MCF 10A (cell line): ENCODE results near the gene SBF2. TPM values are rescaled to one million over a fixed set of nuclear protein-coding genes. Genes with fewer than 3 reads are reported as not detected.
"Not testable (repeated sequence)": the region's sequence is repeated elsewhere in the genome, so short reads cannot be mapped to it uniquely, and the experiment has no call there.

Experiments
- BruUV-seq: library from RNA; stranded (reverse); fragments of 400-500 nt; replicated peaks from 2 replicates; lab custom pipeline; 2021; lab: Mats Ljungman, UMichigan
- CTCF ChIA-PET: fragments of 300-600 bp; sonication (Branson Sonifier 250); formaldehyde crosslinking; extraction: SDS; loops from one replicate; lab custom pipeline; 2021; ENCODE audit warnings: antibody characterized with exemption, inconsistent platforms; lab: Yijun Ruan, JAX
- POLR2A ChIA-PET: fragments of 300-600, 350-650 bp; sonication (Branson Sonifier 250); formaldehyde crosslinking; extraction: SDS; loops from one replicate; lab custom pipeline; 2020; ENCODE audit warnings: antibody characterized with exemption, inconsistent platforms; lab: Yijun Ruan, JAX
- DNase-seq: peaks from one replicate; pipeline ENCODE4 v3.0.0-alpha.2; 2018; ENCODE audit not compliant: unreplicated experiment
- H3K27ac Mint-ChIP-seq: one replicate; pipeline ENCODE4 v1.8.0; 2022; ENCODE audit warnings: mild to moderate bottlenecking, low read depth, mixed read lengths; ENCODE audit not compliant: unreplicated experiment
- H3K27me3 Mint-ChIP-seq: one replicate; pipeline ENCODE4 v1.8.0; 2022; ENCODE audit warnings: mixed read lengths; ENCODE audit not compliant: insufficient read depth, unreplicated experiment
- H3K36me3 Mint-ChIP-seq: one replicate; pipeline ENCODE4 v1.8.0; 2022; ENCODE audit warnings: mild to moderate bottlenecking, moderate library complexity, mixed read lengths; ENCODE audit not compliant: insufficient read depth, unreplicated experiment
- H3K4me1 Mint-ChIP-seq: one replicate; pipeline ENCODE4 v1.8.0; 2022; ENCODE audit warnings: mixed read lengths; ENCODE audit not compliant: insufficient read depth, unreplicated experiment
- H3K4me3 Mint-ChIP-seq: one replicate; pipeline ENCODE4 v1.8.0; 2022; ENCODE audit warnings: mild to moderate bottlenecking, moderate library complexity, mixed read lengths; ENCODE audit not compliant: unreplicated experiment
- H3K9me3 Mint-ChIP-seq: one replicate; pipeline ENCODE4 v1.8.0; 2022; ENCODE audit warnings: mixed read lengths; ENCODE audit not compliant: unreplicated experiment
- intact Hi-C: fragments of 100-400 bp; cut with micrococcal nuclease; formaldehyde crosslinking; loops from 2 replicates; pipeline ENCODE4 v1.14.1; 2022
- total RNA-seq: library from RNA; stranded (reverse); gene quantifications from 2 replicates; pipeline ENCODE4 v1.2.3, GENCODE V29; 2022
- TF ChIP-seq, protein P1 (sequence below): fragments of 200-600 bp; IDR thresholded peaks from one replicate; pipeline ENCODE4 v1.8.0; 2022; ENCODE audit warnings: antibody characterized with exemption, mild to moderate bottlenecking; ENCODE audit not compliant: unreplicated experiment

The SBF2 gene
- total RNA-seq, 1 experiment from 2014 or later, result 28.3 TPM

GRCh38 chr11:9951807-9952206 is 342.2 kb downstream of the SBF2 start:
- no TSS peak for BruUV-seq
- peaks cover 5% of the 10 kb centered on the region for H3K36me3 Mint-ChIP-seq
- H3K27ac Mint-ChIP-seq, result peak overlapping the region; percentile 4
- intact Hi-C loops, result no loop called here
- ChIA-PET CTCF (interaction anchor here (0.6 to 0.9 kb wide), 3 partner anchors 12 to 722 kb away, joined by 3 to 5 read pairs (median 3); no protein-coding TSS in a partner anchor), POLR2A (no interaction called here)
- no peak for DNase-seq
- H3K4me3 Mint-ChIP-seq, result no peak overlapping the region
- no peaks in the 10 kb centered on the region for H3K4me1 Mint-ChIP-seq
- TF ChIP-seq, protein P1, sequence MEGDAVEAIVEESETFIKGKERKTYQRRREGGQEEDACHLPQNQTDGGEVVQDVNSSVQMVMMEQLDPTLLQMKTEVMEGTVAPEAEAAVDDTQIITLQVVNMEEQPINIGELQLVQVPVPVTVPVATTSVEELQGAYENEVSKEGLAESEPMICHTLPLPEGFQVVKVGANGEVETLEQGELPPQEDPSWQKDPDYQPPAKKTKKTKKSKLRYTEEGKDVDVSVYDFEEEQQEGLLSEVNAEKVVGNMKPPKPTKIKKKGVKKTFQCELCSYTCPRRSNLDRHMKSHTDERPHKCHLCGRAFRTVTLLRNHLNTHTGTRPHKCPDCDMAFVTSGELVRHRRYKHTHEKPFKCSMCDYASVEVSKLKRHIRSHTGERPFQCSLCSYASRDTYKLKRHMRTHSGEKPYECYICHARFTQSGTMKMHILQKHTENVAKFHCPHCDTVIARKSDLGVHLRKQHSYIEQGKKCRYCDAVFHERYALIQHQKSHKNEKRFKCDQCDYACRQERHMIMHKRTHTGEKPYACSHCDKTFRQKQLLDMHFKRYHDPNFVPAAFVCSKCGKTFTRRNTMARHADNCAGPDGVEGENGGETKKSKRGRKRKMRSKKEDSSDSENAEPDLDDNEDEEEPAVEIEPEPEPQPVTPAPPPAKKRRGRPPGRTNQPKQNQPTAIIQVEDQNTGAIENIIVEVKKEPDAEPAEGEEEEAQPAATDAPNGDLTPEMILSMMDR, result no peak
- H3K27me3 Mint-ChIP-seq, result no peaks in the 10 kb centered on the region
- H3K9me3 Mint-ChIP-seq, result no peaks in the 10 kb centered on the region

DNA sequence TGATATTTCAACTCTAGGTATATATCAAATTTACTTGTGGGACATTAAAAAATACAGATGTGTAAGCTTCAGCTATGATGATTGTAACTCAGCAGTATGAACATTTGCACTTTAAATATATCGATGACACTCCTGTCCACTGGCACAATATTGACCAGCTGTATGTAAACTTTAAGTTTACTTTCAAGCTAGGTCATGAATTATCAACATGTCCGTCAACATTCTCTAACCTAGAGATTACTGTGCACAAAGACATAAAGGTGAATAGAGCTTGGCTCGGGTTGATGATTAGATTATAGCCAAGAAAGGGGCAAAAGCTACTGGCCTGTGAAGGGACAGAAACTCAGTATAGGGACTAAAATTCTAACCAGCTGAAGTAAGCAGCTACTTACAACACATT is 343.6 kb downstream of the SBF2 start:
- Mint-ChIP-seq H3K27me3 (no peaks in the 10 kb centered on the region), H3K4me3 (no peak overlapping the region), H3K9me3 (no peaks in the 10 kb centered on the region), H3K36me3 (peaks cover 5% of the 10 kb centered on the region), H3K4me1 (no peaks in the 10 kb centered on the region), H3K27ac (no peak overlapping the region)
- intact Hi-C loops, result no loop called here
- TF ChIP-seq, protein P1, result no peak
- DNase-seq, result no peak
- CTCF ChIA-PET, result interaction anchor here (0.6 to 1.3 kb wide), 5 partner anchors 10 to 517 kb away, joined by 3 to 5 read pairs (median 4); no protein-coding TSS in a partner anchor
- POLR2A ChIA-PET, result interaction anchor here (0.6 kb wide), 1 partner anchor 38 kb away, joined by 4 read pairs; no protein-coding TSS in a partner anchor
- BruUV-seq, result no TSS peak

DNA sequence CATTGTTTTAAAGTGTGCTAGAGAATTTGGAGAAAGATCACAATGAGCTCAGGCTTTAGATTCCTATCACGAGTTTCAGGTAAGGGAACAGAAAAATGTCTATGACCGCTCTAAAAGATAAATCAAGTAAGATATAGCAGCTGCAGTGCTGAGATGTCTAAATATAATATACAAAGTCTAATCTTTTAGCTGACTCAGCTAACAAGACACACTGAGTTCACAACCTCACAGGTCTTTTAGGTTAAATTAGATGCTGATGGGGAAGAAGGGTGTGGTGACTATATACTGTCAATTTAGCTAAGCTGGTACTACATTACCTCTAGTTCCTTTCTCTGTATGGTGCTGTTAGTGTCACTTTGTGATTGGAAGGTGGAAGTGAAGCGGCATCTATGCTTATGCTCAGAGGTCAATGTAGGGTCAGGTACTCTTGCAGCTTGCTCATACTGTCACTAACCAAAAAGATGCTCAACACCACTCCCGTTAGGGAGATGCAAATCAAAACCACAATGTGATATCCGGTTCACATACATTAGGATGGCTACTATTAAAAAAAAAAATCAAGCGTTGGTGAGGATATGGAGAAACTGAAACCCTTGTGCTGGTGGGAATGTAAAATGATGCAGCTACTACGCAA is 346.7 kb downstream of the SBF2 start:
- no peaks in the 10 kb centered on the region for H3K9me3 Mint-ChIP-seq
- DNase-seq, result no peak
- no peak overlapping the region for H3K27ac Mint-ChIP-seq
- H3K27me3 Mint-ChIP-seq, result no peaks in the 10 kb centered on the region
- BruUV-seq, result no TSS peak
- POLR2A ChIA-PET, result interaction anchor here (0.6 to 0.7 kb wide), 2 partner anchors 372 to 1135 kb away, joined by 3 to 4 read pairs; no protein-coding TSS in a partner anchor
- peaks cover 10% of the 10 kb centered on the region for H3K36me3 Mint-ChIP-seq
- TF ChIP-seq, protein P1, result no peak
- CTCF ChIA-PET, result interaction anchor here (0.6 to 2.7 kb wide), 3 partner anchors 26 to 239 kb away, joined by 3 to 11 read pairs (median 5); no protein-coding TSS in a partner anchor
- H3K4me3 Mint-ChIP-seq, result no peak overlapping the region
- H3K4me1 Mint-ChIP-seq, result peaks cover 18% of the 10 kb centered on the region
- intact Hi-C loops, result no loop called here

DNA sequence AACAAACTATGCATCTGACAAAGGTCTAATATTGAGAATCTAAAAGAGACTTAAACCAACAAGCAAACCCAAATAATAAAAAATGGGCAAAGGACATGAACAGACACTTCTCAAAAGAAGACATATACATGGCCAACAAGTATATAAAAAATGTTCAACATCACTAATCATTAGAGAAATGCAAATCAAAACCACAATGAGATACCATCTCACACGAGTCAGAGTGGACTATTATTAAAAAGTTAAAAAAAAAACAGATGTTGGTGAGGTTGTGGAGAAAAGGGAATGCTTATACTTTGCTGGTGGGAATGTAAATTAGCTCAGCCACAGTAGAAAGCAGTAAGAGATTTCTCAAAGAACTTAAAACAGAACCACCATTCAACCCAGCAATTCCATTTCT is 348.3 kb downstream of the SBF2 start:
- POLR2A ChIA-PET, H3K9me3 Mint-ChIP-seq, DNase-seq, H3K4me3 Mint-ChIP-seq, H3K27ac Mint-ChIP-seq, H3K27me3 Mint-ChIP-seq, BruUV-seq, H3K36me3 Mint-ChIP-seq, intact Hi-C loops: not testable (repeated sequence)
- peaks cover 19% of the 10 kb centered on the region for H3K4me1 Mint-ChIP-seq
- CTCF ChIA-PET, result interaction anchor here (1.2 kb wide), 1 partner anchor 186 kb away, joined by 3 read pairs; no protein-coding TSS in a partner anchor
